ENCODE results near the gene TRAIP.

TRAIP gene

GRCh38 chr3:49876567-49876966 lies 20.2 kb upstream of the TRAIP start:
- DNase-seq (ENCODE audit: low read depth in 2 of 2) = no peak

GRCh38 chr3:49873623-49874022 lies 17.3 kb upstream of the TRAIP start:
- DNase-seq (ENCODE audit: low read depth in 2 of 2) = no peak

- DNase-seq (ENCODE audit: low read depth in 2 of 2) = peak in 1 of 2 donors; percentile 8
Observed at GRCh38 chr3:49872801-49873281, 16.5 kb upstream of the TRAIP start.

GRCh38 chr3:49871531-49872153 lies 15.3 kb upstream of the TRAIP start:
- DNase-seq (ENCODE audit: low read depth in 2 of 2) = no peak

- DNase-seq (ENCODE audit: low read depth in 2 of 2) = peak in 1 of 2 donors; percentile 20
Observed at GRCh38 chr3:49869525-49870126, 13.3 kb upstream of the TRAIP start, which contains the start of gene CAMKV. CAMKV (minus strand) TSS chr3:49869906; CDS start chr3:49862388, 7,518 bp downstream.

GRCh38 chr3:49868862-49869466 lies 12.6 kb upstream of the TRAIP start:
- DNase-seq (ENCODE audit: low read depth in 2 of 2) = no peak

- DNase-seq (ENCODE audit: low read depth in 2 of 2) = peak in 1 of 2 donors; percentile 14
Observed at GRCh38 chr3:49867871-49868321, 11.5 kb upstream of the TRAIP start.

GRCh38 chr3:49867400-49867799 lies 11.0 kb upstream of the TRAIP start:
- no peak for DNase-seq (ENCODE audit: low read depth in 2 of 2)

GRCh38 chr3:49865198-49865784 lies 8.9 kb upstream of the TRAIP start:
- DNase-seq (ENCODE audit: low read depth in 2 of 2) = no peak

GRCh38 chr3:49864505-49864904 lies 8.1 kb upstream of the TRAIP start:
- DNase-seq (ENCODE audit: low read depth in 2 of 2) = no peak

GRCh38 chr3:49859576-49860305 lies 3.4 kb upstream of the TRAIP start:
- no peak for DNase-seq (ENCODE audit: low read depth in 2 of 2)

- DNase-seq (ENCODE audit: low read depth in 2 of 2) = no peak
Observed at GRCh38 chr3:49855662-49856061, 702 bp downstream of the TRAIP start.

- DNase-seq (ENCODE audit: low read depth in 2 of 2) = no peak
Observed at GRCh38 chr3:49845694-49846093, 10.7 kb downstream of the TRAIP start.

GRCh38 chr3:49844464-49845183 lies 11.7 kb downstream of the TRAIP start:
- DNase-seq (ENCODE audit: low read depth in 2 of 2) = no peak

GRCh38 chr3:49842843-49843517 lies 13.4 kb downstream of the TRAIP start:
- DNase-seq (ENCODE audit: low read depth in 2 of 2) = no peak

GRCh38 chr3:49841806-49842205 lies 14.6 kb downstream of the TRAIP start:
- no peak for DNase-seq (ENCODE audit: low read depth in 2 of 2)

- no peak for DNase-seq (ENCODE audit: low read depth in 2 of 2)
Observed at GRCh38 chr3:49841126-49841696, 15.2 kb downstream of the TRAIP start.

- no peak for DNase-seq (ENCODE audit: low read depth in 2 of 2)
Observed at GRCh38 chr3:49840388-49840787, 16.0 kb downstream of the TRAIP start.

- peak; percentile 70 for DNase-seq (ENCODE audit: low read depth in 2 of 2)
Observed at GRCh38 chr3:49839193-49839809, 17.1 kb downstream of the TRAIP start.

GRCh38 chr3:49831341-49831740 lies 25.0 kb downstream of the TRAIP start:
- no peak for DNase-seq (ENCODE audit: low read depth in 2 of 2)

Measured in stimulated activated CD4-positive, alpha-beta T cell treated with anti-CD3 and anti-CD28 coated beads, Interleukin-4, amount 100 ng/mL, for 48 hours (primary cell).